ENCODE data around the gene PEX11G.

DNA sequence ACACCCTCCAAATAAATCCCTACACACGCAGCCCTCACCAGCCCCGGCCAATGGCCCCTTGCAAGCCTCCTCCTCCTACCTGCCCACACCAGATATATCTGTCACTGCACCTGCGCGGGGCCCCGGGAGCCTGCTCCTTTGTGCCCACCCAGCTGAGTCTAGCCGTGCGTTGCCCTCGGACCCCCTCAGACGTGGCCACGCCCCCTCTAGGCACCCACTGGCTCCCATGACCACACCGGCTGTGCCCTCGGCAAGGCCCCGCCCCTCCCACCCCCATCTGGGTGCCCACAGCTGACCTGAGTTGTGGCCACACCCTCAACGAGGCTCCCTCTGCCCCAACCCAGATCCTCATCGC lies 40.4 kb upstream of the PEX11G start:
- TF ChIP-seq TAF1 (IDR thresholded peaks at IDR 0.05; ENCODE audit: low read depth, low read length) (no peak), BRCA1 (IDR thresholded peaks at IDR 0.05; ENCODE audit: low read depth, low read length) (no peak), FOSL1 (IDR thresholded peaks at IDR 0.05; ENCODE audit: insufficient read depth, low read depth, low read length) (no peak), POLR2A (IDR thresholded peaks at IDR 0.05; ENCODE audit: control extremely low read depth in 1 of 2, low read depth in 2 of 2, low read length in 2 of 2) (no peak), JUND (IDR thresholded peaks at IDR 0.05; ENCODE audit: low read length) (no peak)
- TF ChIP-seq, protein P1, sequence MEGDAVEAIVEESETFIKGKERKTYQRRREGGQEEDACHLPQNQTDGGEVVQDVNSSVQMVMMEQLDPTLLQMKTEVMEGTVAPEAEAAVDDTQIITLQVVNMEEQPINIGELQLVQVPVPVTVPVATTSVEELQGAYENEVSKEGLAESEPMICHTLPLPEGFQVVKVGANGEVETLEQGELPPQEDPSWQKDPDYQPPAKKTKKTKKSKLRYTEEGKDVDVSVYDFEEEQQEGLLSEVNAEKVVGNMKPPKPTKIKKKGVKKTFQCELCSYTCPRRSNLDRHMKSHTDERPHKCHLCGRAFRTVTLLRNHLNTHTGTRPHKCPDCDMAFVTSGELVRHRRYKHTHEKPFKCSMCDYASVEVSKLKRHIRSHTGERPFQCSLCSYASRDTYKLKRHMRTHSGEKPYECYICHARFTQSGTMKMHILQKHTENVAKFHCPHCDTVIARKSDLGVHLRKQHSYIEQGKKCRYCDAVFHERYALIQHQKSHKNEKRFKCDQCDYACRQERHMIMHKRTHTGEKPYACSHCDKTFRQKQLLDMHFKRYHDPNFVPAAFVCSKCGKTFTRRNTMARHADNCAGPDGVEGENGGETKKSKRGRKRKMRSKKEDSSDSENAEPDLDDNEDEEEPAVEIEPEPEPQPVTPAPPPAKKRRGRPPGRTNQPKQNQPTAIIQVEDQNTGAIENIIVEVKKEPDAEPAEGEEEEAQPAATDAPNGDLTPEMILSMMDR (IDR thresholded peaks at IDR 0.05; ENCODE audit: control extremely low read depth in 1 of 3, insufficient read depth in 1 of 3, low read depth in 1 of 3, low read length in 3 of 3) = no peak
